HG03460 (cell line): ENCODE results near the gene PHKB.

ENCODE experiments used
- ATAC-seq: cut with Tn5 transposase; IDR thresholded peaks from one replicate; pipeline ENCODE4 v1.9.1; 2021; ENCODE audit not compliant: unreplicated experiment

The PHKB gene

DNA sequence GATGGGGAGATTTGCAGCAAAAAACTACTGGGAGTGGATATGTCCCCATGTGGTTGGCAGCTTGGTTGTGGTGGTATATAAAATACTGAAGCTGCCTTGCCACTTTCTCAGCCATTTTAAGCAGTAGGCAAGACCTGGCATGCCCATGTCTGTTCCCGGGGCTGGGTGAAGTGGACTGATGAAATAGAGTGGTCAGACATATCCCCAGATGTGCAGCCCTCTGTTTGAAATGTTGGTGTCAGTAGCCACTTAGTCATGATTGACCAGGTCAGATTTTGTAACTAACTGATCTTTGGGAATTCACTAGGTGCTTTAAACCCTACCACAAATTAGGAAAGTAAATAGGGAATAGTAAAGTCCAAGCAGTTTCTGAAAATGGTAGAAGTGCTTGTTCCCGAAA lies 151.6 kb downstream of the PHKB start:
- ATAC-seq, result no peak

DNA sequence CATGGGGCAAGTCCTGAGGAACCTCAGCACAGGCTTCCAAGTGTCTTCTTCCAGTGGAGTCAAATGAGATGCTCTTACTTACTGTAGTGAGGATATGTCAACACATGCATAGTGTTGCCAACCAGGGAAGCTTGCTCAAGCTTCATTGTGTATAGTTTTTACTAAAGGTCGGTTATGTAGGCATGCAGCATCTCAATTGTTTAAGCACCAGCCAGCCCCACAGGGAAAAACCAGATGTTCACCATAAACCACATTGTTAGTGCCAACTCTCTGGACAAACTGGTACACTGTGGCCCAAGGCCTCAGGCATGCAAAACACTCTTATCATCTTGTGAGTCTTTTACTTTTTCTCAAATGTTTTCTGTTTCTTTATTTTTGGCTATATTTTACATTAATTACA lies 152.1 kb downstream of the PHKB start:
- no peak for ATAC-seq

DNA sequence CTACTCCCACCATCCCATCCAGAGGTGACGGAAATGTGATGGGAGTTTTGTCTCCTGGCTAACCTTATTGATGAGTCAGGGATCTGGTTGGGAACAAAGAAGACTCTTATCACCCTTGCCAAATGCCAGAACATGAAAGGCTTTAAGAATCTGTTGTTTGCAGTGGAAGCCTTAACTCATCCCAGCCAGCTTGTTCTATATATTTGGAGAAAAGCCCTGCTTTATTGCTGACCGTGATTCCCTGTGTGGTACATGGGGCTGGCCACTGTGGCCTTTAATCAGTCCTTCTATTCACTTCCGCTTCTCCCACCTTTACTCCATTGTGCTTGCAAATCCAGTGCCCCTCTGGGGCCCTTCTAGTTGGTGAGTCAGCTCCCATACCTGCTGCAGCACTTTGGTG lies 156.6 kb downstream of the PHKB start:
- ATAC-seq, result no peak

DNA sequence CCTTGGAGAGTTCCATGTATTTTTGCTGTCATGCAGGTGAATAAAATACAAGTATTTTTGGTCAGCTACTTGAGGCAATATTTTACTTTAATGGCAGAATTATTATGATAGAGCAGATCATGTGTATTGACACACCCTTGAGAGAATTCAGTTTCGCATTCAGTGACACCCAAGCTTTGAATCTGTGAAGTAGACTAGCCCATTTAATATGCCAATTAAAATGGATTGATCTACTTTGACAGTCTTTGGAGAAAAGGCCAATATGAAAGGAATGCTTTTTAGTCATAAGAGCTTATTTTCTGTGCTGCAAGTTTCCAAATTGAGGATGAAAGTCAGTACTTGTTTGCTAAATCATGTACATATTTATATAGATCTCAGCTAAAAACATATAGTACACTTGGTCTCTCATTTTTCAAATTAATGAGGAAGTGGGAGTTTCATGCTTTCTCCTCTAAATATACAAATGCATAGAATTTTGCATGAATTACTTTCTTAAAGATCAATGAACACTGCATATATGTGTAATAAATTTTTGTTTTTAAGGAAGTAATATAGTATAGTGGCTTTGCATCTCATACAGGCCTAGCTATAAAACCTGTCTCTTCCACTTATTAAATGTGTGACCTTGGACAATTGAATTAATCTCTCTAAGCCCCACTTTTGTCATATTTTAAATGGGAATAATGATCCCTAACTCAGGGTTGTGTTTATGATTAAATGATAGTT lies 161.5 kb downstream of the PHKB start:
- ATAC-seq, result no peak

DNA sequence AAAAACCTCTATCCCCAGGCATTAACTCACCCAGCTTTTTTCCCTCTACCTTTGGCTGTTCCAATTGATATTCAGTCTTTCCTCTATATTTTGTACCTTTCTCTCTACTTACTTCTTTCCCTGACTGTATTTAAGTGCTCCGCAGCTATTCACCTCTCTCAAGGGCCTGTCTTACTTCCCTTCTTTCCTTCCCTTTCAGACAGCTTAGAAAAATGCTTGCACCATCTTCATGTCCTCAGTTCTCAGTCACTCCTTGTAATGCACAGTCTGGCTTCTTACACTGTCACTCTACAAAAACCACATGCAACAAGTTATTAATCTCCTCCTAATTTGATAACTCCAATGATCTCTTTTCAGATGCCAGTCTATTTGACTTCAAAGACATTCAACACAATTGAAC lies 163.4 kb downstream of the PHKB start:
- ATAC-seq, result no peak

- ATAC-seq, result no peak
Observed at GRCh38 chr16:47625115-47625567, 164.0 kb downstream of the PHKB start.

GRCh38 chr16:47626246-47626645 lies 165.1 kb downstream of the PHKB start:
- no peak for ATAC-seq

DNA sequence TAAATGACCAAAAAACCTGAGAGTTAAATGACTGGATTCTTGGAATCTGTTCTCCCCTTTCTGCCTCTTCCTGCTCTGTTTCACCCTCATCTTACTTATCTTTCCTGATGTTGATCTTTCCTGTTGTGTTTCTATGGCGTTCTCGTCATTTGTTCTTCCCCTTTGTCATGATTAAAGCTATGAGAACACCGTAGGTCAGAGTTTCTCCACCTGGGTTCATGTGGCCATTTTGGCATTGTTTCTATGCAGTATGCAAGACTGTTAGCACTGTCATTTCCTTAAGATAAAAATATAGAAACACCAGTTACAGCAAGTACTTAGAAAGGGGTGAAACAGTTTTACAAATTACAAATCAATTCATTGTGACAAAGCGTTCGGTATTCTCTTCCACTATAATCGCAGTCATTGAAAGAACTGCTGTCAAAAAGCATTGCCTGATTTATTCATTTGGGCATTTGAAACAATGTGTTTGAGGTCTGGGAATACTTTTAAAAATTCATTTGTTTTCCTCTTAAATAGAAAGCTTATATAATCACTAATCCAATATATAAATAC lies 166.0 kb downstream of the PHKB start:
- ATAC-seq, result no peak

- no peak for ATAC-seq
Observed at GRCh38 chr16:47627721-47628120, 166.6 kb downstream of the PHKB start.

- ATAC-seq, result no peak
Observed at GRCh38 chr16:47631131-47631530, 170.0 kb downstream of the PHKB start.

DNA sequence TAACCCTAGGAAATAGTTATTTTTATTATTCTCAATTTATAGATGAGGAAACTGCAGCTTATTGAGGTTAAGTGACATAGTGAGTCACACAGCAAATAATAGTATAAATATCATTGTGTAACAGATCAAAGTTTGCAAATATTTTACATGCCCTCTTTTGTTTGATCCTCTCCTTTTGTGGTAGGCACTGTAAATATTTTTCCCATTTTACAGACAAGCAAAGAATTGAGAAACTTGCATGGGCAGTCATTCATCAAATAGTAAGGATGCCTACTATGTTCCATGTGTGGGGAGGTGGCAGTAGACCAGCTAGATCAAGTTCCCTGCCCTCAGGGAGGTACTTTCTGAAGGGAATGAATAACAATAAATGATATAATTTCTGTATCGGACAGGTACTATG lies 173.0 kb downstream of the PHKB start:
- no peak for ATAC-seq

DNA sequence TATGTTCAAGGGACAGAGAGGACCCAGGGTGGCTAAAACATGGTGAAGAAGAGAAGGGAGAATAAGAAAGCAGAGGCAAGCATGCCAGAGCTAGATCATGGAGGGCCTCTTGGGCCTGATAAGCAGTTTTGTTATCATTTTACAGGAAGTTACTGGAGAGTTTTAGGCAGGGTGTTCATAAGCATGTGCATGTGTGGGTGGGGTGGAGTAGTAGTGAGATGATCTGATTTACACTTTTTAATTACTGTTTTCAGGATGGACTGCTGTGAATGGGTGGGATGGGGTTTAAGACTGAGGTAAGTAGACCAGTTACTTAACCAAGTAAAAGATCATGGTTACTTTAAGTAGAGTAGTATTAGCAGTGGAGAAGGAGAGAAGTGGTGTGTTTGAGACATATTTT lies 173.6 kb downstream of the PHKB start:
- no peak for ATAC-seq

DNA sequence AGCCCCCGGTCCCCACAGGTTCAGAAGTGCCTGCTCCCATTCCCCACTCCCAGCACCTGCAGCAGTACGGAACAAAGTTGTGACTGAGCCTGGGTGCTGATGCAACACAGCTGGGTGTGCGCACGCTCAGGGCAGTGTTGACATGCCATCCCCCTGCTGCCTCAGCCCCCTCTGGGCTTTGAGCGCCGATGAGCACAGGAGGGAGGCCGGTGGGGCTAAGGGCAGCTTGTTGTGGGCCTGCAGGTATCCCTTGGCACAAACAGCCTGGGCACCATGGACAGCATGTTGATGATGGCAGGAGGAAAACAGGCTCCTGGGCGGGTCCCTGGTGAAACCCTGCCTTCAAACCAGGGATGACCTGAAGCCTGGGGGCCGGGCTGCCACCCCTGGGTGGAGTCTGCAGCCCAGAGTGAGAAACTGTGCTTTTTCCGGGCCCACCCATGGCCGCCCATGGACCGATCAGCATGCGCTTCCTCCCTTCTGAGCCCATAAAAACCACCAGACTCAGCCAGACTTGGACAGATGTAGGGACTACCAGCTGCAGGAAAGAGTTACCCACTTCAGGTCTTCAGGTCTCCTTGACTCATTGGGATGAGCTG lies 175.5 kb downstream of the PHKB start:
- ATAC-seq, result no peak

DNA sequence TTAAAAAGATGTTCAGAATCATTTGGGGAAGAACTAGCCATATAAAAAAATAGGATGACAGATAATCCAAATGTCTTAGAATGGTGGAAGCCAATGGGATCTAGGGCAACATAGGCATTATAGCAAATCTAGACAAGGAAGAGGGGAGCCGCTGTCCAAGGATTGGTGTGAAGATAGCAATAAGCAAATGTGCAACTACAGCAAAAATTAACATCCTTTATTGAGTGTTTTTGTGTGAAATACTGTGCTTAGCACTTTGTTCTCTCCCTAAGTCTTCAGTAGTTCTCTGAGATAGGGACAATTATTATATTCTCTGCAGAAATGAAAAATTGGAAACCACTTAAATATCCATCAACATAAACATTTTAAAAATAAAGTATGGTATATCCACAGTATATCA lies 177.0 kb downstream of the PHKB start:
- ATAC-seq, result no peak

- ATAC-seq, result no peak
Observed at GRCh38 chr16:47640661-47641060, 179.5 kb downstream of the PHKB start.

GRCh38 chr16:47643323-47644000 lies 182.3 kb downstream of the PHKB start:
- no peak for ATAC-seq

DNA sequence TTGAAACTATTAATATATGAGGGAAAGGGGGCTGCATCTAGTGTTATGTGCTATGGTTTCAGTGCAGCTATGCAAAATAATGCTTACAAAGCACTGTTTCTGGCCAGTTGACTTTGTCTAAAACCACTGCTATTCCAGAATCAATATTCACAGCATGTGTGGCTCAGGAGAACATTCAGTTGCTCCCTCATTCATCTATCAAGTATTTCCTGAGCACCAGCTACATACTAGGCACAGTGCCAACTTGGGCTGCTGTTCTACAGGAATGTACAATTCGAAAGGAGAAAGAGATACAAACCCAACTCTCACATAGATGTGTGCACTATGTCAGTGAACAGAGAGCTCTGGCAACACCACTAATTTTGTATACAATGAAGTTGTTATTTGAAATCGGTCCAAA lies 183.0 kb downstream of the PHKB start:
- no peak for ATAC-seq

GRCh38 chr16:47644661-47645060 lies 183.5 kb downstream of the PHKB start:
- ATAC-seq, result no peak

- ATAC-seq, result no peak
Observed at GRCh38 chr16:47646914-47647313, 185.8 kb downstream of the PHKB start.

- no peak for ATAC-seq
Observed at GRCh38 chr16:47657032-47657431, 195.9 kb downstream of the PHKB start.

DNA sequence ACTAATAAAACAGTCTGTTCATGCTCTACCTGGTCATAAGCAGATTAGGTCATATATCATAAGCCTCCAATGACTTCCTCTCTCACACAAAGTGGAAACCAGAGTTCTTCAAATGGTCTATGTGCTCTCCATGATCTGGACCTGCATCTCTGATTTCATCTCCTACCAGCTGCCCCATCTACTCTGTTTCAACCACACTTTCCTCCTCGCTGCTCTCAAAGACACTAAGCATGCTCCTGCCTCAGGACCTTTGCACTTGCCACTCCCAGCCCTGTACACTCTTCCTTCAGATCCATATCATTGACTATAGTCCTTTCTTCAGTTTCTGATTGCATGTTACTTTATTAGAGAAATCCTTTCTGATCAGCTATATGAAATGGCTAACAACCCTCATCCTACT lies 196.8 kb downstream of the PHKB start:
- no peak for ATAC-seq

GRCh38 chr16:47660540-47660939 lies 199.4 kb downstream of the PHKB start:
- ATAC-seq, result no peak
